ENCODE data around the gene PARL. TPM values are rescaled to one million over a fixed set of nuclear protein-coding genes. Genes with fewer than 3 reads are reported as not detected.

PARL gene
- total RNA-seq, 1 experiment from 2014 or later = 91.3 TPM

GRCh38 chr3:183824761-183825455, 59.8 kb downstream of the PARL start:
- H3K9me3 ChIP-seq = no peaks in the 10 kb centered on the region
- H3K27me3 Mint-ChIP-seq (ENCODE audit: insufficient read depth, unreplicated experiment) = no peaks in the 10 kb centered on the region
- no peaks in the 10 kb centered on the region for H3K27me3 ChIP-seq (replicated peaks; ENCODE audit: control insufficient read depth, insufficient read depth, low read length)
- intact Hi-C loops (cut with micrococcal nuclease; ENCODE audit: unreplicated experiment) = loop anchor here (1.0 kb wide), 2 partner anchors 59 to 356 kb away; partner anchors contain the start of gene PARL
- peaks cover 8% of the 10 kb centered on the region for H3K4me1 ChIP-seq
- peak overlapping the region; percentile 57 for H3K27ac Mint-ChIP-seq (ENCODE audit: unreplicated experiment)
- peaks cover 20% of the 10 kb centered on the region for H3K36me3 Mint-ChIP-seq (ENCODE audit: insufficient read depth, unreplicated experiment)
- ChIA-PET POLR2A (interaction anchor here (1.0 kb wide), 1 partner anchor 60 kb away, joined by 3 read pairs; the partner anchor contains the start of gene PARL), CTCF (interaction anchor here (1.0 to 2.2 kb wide), 3 partner anchors 9 to 360 kb away, joined by 3 to 12 read pairs (median 3); partner anchors contain the start of gene PARL)
- no peaks in the 10 kb centered on the region; the same call in 1 of the 2 replicates for H3K36me3 ChIP-seq (ENCODE audit: control insufficient read depth, insufficient read depth, low read length)
- DNase-seq = peak in 1 of 2 experiments; percentile 41
- H3K4me3 ChIP-seq (ENCODE audit: low read depth, low read length) = peak overlapping the region; percentile 52
- peak overlapping the region; percentile 83 for H3K4me3 Mint-ChIP-seq (ENCODE audit: unreplicated experiment)
- BruUV-seq (replicated peaks) = no TSS peak
- peaks cover 8% of the 10 kb centered on the region for H3K4me1 Mint-ChIP-seq (ENCODE audit: low read depth, unreplicated experiment)
- H3K9me3 Mint-ChIP-seq (ENCODE audit: unreplicated experiment) = no peaks in the 10 kb centered on the region
- TF ChIP-seq CTCF (IDR thresholded peaks at IDR 0.05; ENCODE audit: insufficient read depth in 1 of 2, low read depth in 1 of 2, low read length in 1 of 2, severe bottlenecking in 1 of 2, unreplicated experiment in 1 of 2) = no peak

DNA sequence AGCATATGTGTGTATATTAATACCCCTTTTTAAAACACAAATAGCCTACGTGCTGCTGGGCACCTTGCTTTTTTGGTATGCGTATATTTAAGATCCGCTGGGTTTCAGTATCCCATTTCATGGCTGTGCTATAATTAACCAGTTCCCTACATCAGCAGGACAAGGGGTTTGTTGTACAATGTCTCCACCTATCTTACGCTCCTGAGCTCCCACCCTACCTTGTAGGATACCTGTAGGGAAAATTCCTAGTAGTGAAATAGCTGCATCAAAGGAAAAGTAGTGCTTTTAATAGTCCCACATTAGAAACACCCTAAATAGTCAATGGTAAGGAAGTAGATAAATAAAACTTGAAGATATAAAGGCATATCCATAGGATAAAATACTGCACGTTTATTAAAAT, 60.7 kb downstream of the PARL start:
- DNase-seq = no peak
- intact Hi-C loops (cut with micrococcal nuclease; ENCODE audit: unreplicated experiment) = loop anchor here (1.0 kb wide), 1 partner anchor 355 kb away; no protein-coding TSS in a partner anchor
- Mint-ChIP-seq H3K4me1 (ENCODE audit: low read depth, unreplicated experiment) (peaks cover 8% of the 10 kb centered on the region), H3K9me3 (ENCODE audit: unreplicated experiment) (no peaks in the 10 kb centered on the region), H3K27ac (ENCODE audit: unreplicated experiment) (peak overlapping the region; percentile 57), H3K36me3 (ENCODE audit: insufficient read depth, unreplicated experiment) (peaks cover 23% of the 10 kb centered on the region), H3K4me3 (ENCODE audit: unreplicated experiment) (peak overlapping the region; percentile 83), H3K27me3 (ENCODE audit: insufficient read depth, unreplicated experiment) (no peaks in the 10 kb centered on the region)
- TF ChIP-seq CTCF (IDR thresholded peaks at IDR 0.05; ENCODE audit: insufficient read depth in 1 of 2, low read depth in 1 of 2, low read length in 1 of 2, severe bottlenecking in 1 of 2, unreplicated experiment in 1 of 2) = peak in 1 of 2 experiments; percentile 33
- Histone ChIP-seq H3K9me3 (no peaks in the 10 kb centered on the region), H3K36me3 (ENCODE audit: control insufficient read depth, insufficient read depth, low read length) (no peaks in the 10 kb centered on the region; the same call in 1 of the 2 replicates), H3K4me1 (peaks cover 8% of the 10 kb centered on the region), H3K4me3 (ENCODE audit: low read depth, low read length) (no peak overlapping the region), H3K27me3 (replicated peaks; ENCODE audit: control insufficient read depth, insufficient read depth, low read length) (no peaks in the 10 kb centered on the region)
- ChIA-PET CTCF (interaction anchor here (1.0 to 1.1 kb wide), 2 partner anchors 8 to 395 kb away, joined by 3 read pairs; partner anchors contain the start of gene MCF2L2), POLR2A (interaction anchor here (0.6 kb wide), 1 partner anchor 156 kb away, joined by 3 read pairs; no protein-coding TSS in a partner anchor)
- BruUV-seq (replicated peaks) = TSS peak; percentile 18

DNA sequence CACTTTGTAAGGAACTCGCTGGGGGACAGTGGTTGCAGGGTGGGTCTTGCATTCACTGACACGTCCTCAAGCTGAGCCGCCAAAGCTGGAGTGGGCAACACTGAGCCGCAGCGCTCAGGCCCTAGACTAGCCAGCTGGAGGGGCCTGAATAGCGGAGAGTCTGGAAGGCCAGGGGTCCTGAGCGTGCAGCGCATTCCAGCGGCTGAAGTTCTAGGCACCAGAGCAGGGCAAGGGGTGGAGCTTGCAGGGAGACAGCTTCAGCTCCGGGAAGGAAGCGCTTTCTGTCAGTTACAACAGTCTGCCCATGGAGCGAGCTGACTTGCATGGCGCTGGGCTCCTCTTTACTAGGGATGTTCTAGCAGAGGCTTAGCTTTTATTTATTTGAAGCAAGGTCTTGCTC, 62.0 kb downstream of the PARL start:
- POLR2A ChIA-PET = no interaction called here
- Mint-ChIP-seq H3K27me3 (ENCODE audit: insufficient read depth, unreplicated experiment) (no peaks in the 10 kb centered on the region), H3K36me3 (ENCODE audit: insufficient read depth, unreplicated experiment) (peaks cover 23% of the 10 kb centered on the region), H3K4me1 (ENCODE audit: low read depth, unreplicated experiment) (peaks cover 8% of the 10 kb centered on the region), H3K4me3 (ENCODE audit: unreplicated experiment) (no peak overlapping the region), H3K27ac (ENCODE audit: unreplicated experiment) (no peak overlapping the region), H3K9me3 (ENCODE audit: unreplicated experiment) (no peaks in the 10 kb centered on the region)
- no peaks in the 10 kb centered on the region for H3K9me3 ChIP-seq
- no peak overlapping the region for H3K4me3 ChIP-seq (ENCODE audit: low read depth, low read length)
- no peak for TF ChIP-seq CTCF (IDR thresholded peaks at IDR 0.05; ENCODE audit: insufficient read depth in 1 of 2, low read depth in 1 of 2, low read length in 1 of 2, severe bottlenecking in 1 of 2, unreplicated experiment in 1 of 2)
- H3K4me1 ChIP-seq = peaks cover 8% of the 10 kb centered on the region
- intact Hi-C loops (cut with micrococcal nuclease; ENCODE audit: unreplicated experiment) = no loop called here
- no peaks in the 10 kb centered on the region for H3K36me3 ChIP-seq (ENCODE audit: control insufficient read depth, insufficient read depth, low read length)
- H3K27me3 ChIP-seq (replicated peaks; ENCODE audit: control insufficient read depth, insufficient read depth, low read length) = no peaks in the 10 kb centered on the region
- no TSS peak for BruUV-seq (replicated peaks)
- no peak for DNase-seq
- CTCF ChIA-PET = no interaction called here
